K562 (cell line): ENCODE measurements around the gene ZNF829. TPM values are rescaled to one million over a fixed set of nuclear protein-coding genes. Genes with fewer than 3 reads are reported as not detected.

ENCODE experiments used
- ATAC-seq: fragments of 200-7000 bp; cut with Tn5 transposase; 3 replicates; pipeline ENCODE4 v1.9.1; 2020; ENCODE audit warnings: moderate library complexity
- BruUV-seq: library from RNA; stranded (reverse); fragments of 400-500 nt; replicated peaks from 2 replicates; lab custom pipeline; 2021; lab: Mats Ljungman, UMichigan
- CTCF ChIA-PET: fragments of 300-600 bp; formaldehyde crosslinking; extraction: SDS; loops from one replicate; lab custom pipeline; 2021; ENCODE audit warnings: low intra/inter-chr PET ratio; lab: Yijun Ruan, JAX
- POLR2A ChIA-PET: fragments of 300-600, 350-650 bp; sonication (Branson Sonifier 250); formaldehyde crosslinking; extraction: SDS; loops from one replicate; lab custom pipeline; 2021; ENCODE audit warnings: antibody characterized with exemption, inconsistent platforms; lab: Yijun Ruan, JAX
- DNase-seq, 4 experiments: peaks; one replicate each; pipeline versions ENCODE4 v3.0.0 to v3.0.0-alpha.2; 2011 to 2018; ENCODE audit warnings: low spot score in 3 of 4, mixed read lengths in 3 of 4; ENCODE audit errors: extremely low read depth in 1 of 4
- FAIRE-seq: peaks from 2 replicates; lab custom pipeline; 2011; peaks lifted over from hg19 to GRCh38; lab: Jason Lieb, UNC
- H2AFZ ChIP-seq: 2 replicates; pipeline ENCODE4 v1.6.0; 2011; ENCODE audit warnings: low read depth, low read length, control low read depth, inconsistent platforms
- H3K27ac ChIP-seq: fragments of 200-600 bp; 3 replicates; pipeline ENCODE4 v1.8.0; 2011; ENCODE audit warnings: low read depth, mild to moderate bottlenecking, control low read depth, inconsistent platforms, low read length, moderate library complexity, mixed read lengths; ENCODE audit errors: extremely low read depth
- H3K27me3 ChIP-seq, 2 experiments: fragments of 300-600 bp in 1 of 2; 2 replicates in 1 of 2; 3 replicates in 1 of 2; pipeline versions ENCODE4 v1.6.0 to v1.8.0; 2011; ENCODE audit warnings: inconsistent platforms in 2 of 2, low read length in 2 of 2, mild to moderate bottlenecking in 1 of 2, mixed read lengths in 1 of 2, moderate library complexity in 1 of 2; ENCODE audit not compliant: control insufficient read depth in 2 of 2, insufficient read depth in 2 of 2
- H3K36me3 ChIP-seq: fragments of 300-600 bp; 3 replicates; pipeline ENCODE4 v1.8.0; 2011; ENCODE audit warnings: mild to moderate bottlenecking, low read length, inconsistent platforms; ENCODE audit not compliant: control insufficient read depth, insufficient read depth
- H3K4me1 ChIP-seq, 2 experiments: fragments of 200-600 bp in 1 of 2; replicated peaks in 1 of 2; 2 replicates in 1 of 2; 3 replicates in 1 of 2; pipeline versions ENCODE4 v1.5.1 to v1.8.0; 2011; ENCODE audit warnings: inconsistent platforms in 2 of 2, low read length in 2 of 2, mild to moderate bottlenecking in 1 of 2, mixed read lengths in 1 of 2, moderate library complexity in 1 of 2; ENCODE audit not compliant: control insufficient read depth in 2 of 2, insufficient read depth in 2 of 2
- H3K4me2 ChIP-seq: 2 replicates; pipeline ENCODE4 v1.6.1; 2011; ENCODE audit warnings: low read length, control low read depth, inconsistent platforms, mixed read lengths; ENCODE audit not compliant: insufficient read depth
- H3K4me3 ChIP-seq: fragments of 200-600 bp; sonication (generic), shearing (Covaris generic); 2 replicates; pipeline ENCODE4 v1.5.1; 2016; ENCODE audit warnings: control low read depth, inconsistent platforms
- H3K79me2 ChIP-seq: fragments of 200-600 bp; 3 replicates; pipeline ENCODE4 v1.8.0; 2011; ENCODE audit warnings: low read length, inconsistent platforms; ENCODE audit not compliant: control insufficient read depth, insufficient read depth
- H3K9ac ChIP-seq, 2 experiments: 2 replicates each; pipeline versions ENCODE4 v1.6.0 to v1.6.1; 2011; ENCODE audit warnings: low read depth in 2 of 2, low read length in 2 of 2, control low read depth in 1 of 2, inconsistent platforms in 1 of 2, mild to moderate bottlenecking in 1 of 2, mixed read lengths in 1 of 2; ENCODE audit not compliant: insufficient read depth in 1 of 2
- H3K9me1 ChIP-seq: one replicate; pipeline ENCODE4 v1.6.0; 2011; ENCODE audit warnings: inconsistent platforms, mild to moderate bottlenecking, low read length, moderate library complexity; ENCODE audit not compliant: control insufficient read depth, insufficient read depth
- H3K9me3 ChIP-seq: replicated peaks from 2 replicates; pipeline ENCODE4 v1.5.1; 2011; ENCODE audit warnings: low read depth, low read length, inconsistent platforms; ENCODE audit not compliant: control insufficient read depth, insufficient read depth
- H4K20me1 ChIP-seq: replicated peaks from 2 replicates; pipeline ENCODE4 v1.6.1; 2011; ENCODE audit warnings: low read length, inconsistent platforms, mixed read lengths; ENCODE audit not compliant: control insufficient read depth, insufficient read depth
- BRF2 ChIP-seq: IDR thresholded peaks from 3 replicates; pipeline ENCODE4 v1.6.1; 2011; ENCODE audit warnings: borderline replicate concordance, mild to moderate bottlenecking; ENCODE audit not compliant: insufficient read length, insufficient read depth
- CSDE1 ChIP-seq, 2 experiments: fragments of 450-650 bp; IDR thresholded peaks; 2 replicates each; pipeline ENCODE4 v1.6.1; 2016; ENCODE audit warnings: mild to moderate bottlenecking in 1 of 2
- E4F1 ChIP-seq: fragments of 250-450 bp; sonication (Bioruptor Pico); IDR thresholded peaks from 2 replicates; pipeline ENCODE4 v1.5.0; 2021; ENCODE audit warnings: mild to moderate bottlenecking, borderline replicate concordance
- ETV1 ChIP-seq: fragments of 450-650 bp; conservative IDR thresholded peaks from 2 replicates; pipeline ENCODE4 v1.6.1; 2016; ENCODE audit warnings: missing genetic modification characterization, control low read depth, low read depth, missing compliant biosample characterization
- EWSR1 ChIP-seq: fragments of 450-650 bp; IDR thresholded peaks from 2 replicates; pipeline ENCODE4 v1.6.1; 2018; ENCODE audit warnings: borderline replicate concordance, mild to moderate bottlenecking, low read depth, moderate library complexity; ENCODE audit not compliant: partially characterized antibody
- HMG20A ChIP-seq: fragments of 450-650 bp; formaldehyde crosslinking; conservative IDR thresholded peaks from 2 replicates; pipeline ENCODE4 v1.4.0; 2020; ENCODE audit warnings: mild to moderate bottlenecking, mixed read lengths
- MNT ChIP-seq, 2 experiments: fragments of 450-650 bp; conservative IDR thresholded peaks; 2 replicates each; pipeline ENCODE4 v1.6.1; 2017; ENCODE audit warnings: mild to moderate bottlenecking in 2 of 2, moderate library complexity in 2 of 2
- PRPF4 ChIP-seq: fragments of 200-400 bp; formaldehyde crosslinking; IDR thresholded peaks from one replicate; pipeline ENCODE4 v1.6.1; 2017; ENCODE audit warnings: low read length, low read depth, mild to moderate bottlenecking; ENCODE audit not compliant: insufficient read depth, poor library complexity, severe bottlenecking
- SIRT6 ChIP-seq: IDR thresholded peaks from one replicate; pipeline ENCODE4 v1.6.1; 2012; ENCODE audit warnings: low read depth, mild to moderate bottlenecking, control low read depth, inconsistent platforms, low read length, moderate library complexity
- SMAD3 ChIP-seq: fragments of 450-650 bp; formaldehyde crosslinking; conservative IDR thresholded peaks from 2 replicates; pipeline ENCODE4 v1.4.0; 2020; ENCODE audit warnings: mild to moderate bottlenecking
- SUPT5H ChIP-seq: fragments of 450-650 bp; IDR thresholded peaks from 2 replicates; pipeline ENCODE4 v1.6.1; 2016
- ZFPM2 ChIP-seq: fragments of 250-450 bp; sonication (Bioruptor Pico); IDR thresholded peaks from 2 replicates; pipeline ENCODE4 v1.5.1; 2022; ENCODE audit warnings: mild to moderate bottlenecking
- ZNF830 ChIP-seq: fragments of 250-450 bp; sonication (Bioruptor Pico); IDR thresholded peaks from 2 replicates; pipeline ENCODE4 v1.5.0; 2021; ENCODE audit warnings: mild to moderate bottlenecking
- WGBS: fragments of 100-300 bp; shearing (Covaris generic); methylation state at CpG from one replicate; pipeline ENCODE4 v1.1.6; 2016; ENCODE audit warnings: low coverage, mixed read lengths; ENCODE audit not compliant: insufficient coverage; ENCODE audit errors: missing lambda C conversion rate; 5-methylcytosine and 5-hydroxymethylcytosine counted together
- in situ Hi-C: fragments of 300-500 bp; cut with MboI; formaldehyde crosslinking; loops from 4 replicates; pipeline ENCODE4 v1.15.0; 2018; ENCODE audit warnings: inconsistent platforms, mixed read lengths
- intact Hi-C: fragments of 100-400 bp; cut with micrococcal nuclease; formaldehyde crosslinking; loops from 2 replicates; pipeline ENCODE4 v1.14.2; 2022
- polyA plus RNA-seq, 8 experiments: library from polyadenylated mRNA; depleted of rRNA in 4 of 8; stranded (reverse) in 5 of 8; unstranded in 3 of 8; fragments of >200 nt; fragmentation: Nextera tagmentation in 2 of 8; fragmentation: Illumina TruSeq in 1 of 8; extraction: Ambion mirVana in 2 of 8; extraction: Trizol in 1 of 8; gene quantifications; 2 replicates each; pipeline versions ENCODE4 v1.2.1 to v1.2.3, GENCODE V29; 2011 to 2014; ENCODE audit warnings: inconsistent platforms in 1 of 8, missing spikeins in 1 of 8
- total RNA-seq, 7 experiments: library from RNA; depleted of rRNA in 6 of 7; stranded (reverse); fragments of >200 nt in 6 of 7; fragmentation: Illumina TruSeq in 2 of 7; extraction: Trizol in 2 of 7; gene quantifications; 2 replicates each; pipeline versions ENCODE4 v1.2.1 to v1.2.3, GENCODE V29; 2011 to 2021; ENCODE audit warnings: low replicate concordance in 1 of 7
- TF ChIP-seq, protein P1 (sequence below): fragments of 450-650 bp; formaldehyde crosslinking; IDR thresholded peaks from 2 replicates; pipeline ENCODE4 v1.4.0; 2022; ENCODE audit warnings: mild to moderate bottlenecking, moderate library complexity

The ZNF829 gene
- total and polyA plus RNA-seq, 9 of the 15 experiments (the other 6 are each of a cell fraction or from before 2014, with no cell fraction given): 0.02 to 0.14 (median 0.06) TPM; not detected in 1

- Histone ChIP-seq H3K9me1 (no peaks in the 10 kb centered on the region), H3K4me2 (no peak overlapping the region), H3K4me3 (no peak overlapping the region), H3K36me3 (no peaks in the 10 kb centered on the region), H3K9ac (no peak overlapping the region), H3K27me3 (no peaks in the 10 kb centered on the region), H3K79me2 (no peaks in the 10 kb centered on the region), H3K9me3 (0 out of 2 replicates have a peak, but pooled peaks cover 3% of the 10 kb centered on the region), H4K20me1 (no peaks in the 10 kb centered on the region), H2AFZ (no peak overlapping the region), H3K4me1 (no peaks in the 10 kb centered on the region), H3K27ac (no peak overlapping the region)
- POLR2A ChIA-PET: no interaction called here
- no peak for DNase-seq
- no peak for FAIRE-seq
- WGBS: 3% methylated on average over 2 of the region's 2 CpGs
- CTCF ChIA-PET: no interaction called here
- ATAC-seq: no peak
- TF ChIP-seq BRF2 (no peak), HMG20A (CRISPR knock-in tag) (no peak), ZNF830 (CRISPR knock-in tag) (no peak), SIRT6 (no peak), CSDE1 (IDR thresholded peaks at IDR 0.05) (no peak), EWSR1 (no peak), E4F1 (CRISPR knock-in tag) (no peak), ZFPM2 (CRISPR knock-in tag) (no peak), ETV1 (tag) (no peak), SMAD3 (CRISPR knock-in tag) (no peak), SUPT5H (no peak), MNT (conservative IDR thresholded peaks at IDR 0.05) (no peak), PRPF4 (no peak)
- TF ChIP-seq, protein P1, sequence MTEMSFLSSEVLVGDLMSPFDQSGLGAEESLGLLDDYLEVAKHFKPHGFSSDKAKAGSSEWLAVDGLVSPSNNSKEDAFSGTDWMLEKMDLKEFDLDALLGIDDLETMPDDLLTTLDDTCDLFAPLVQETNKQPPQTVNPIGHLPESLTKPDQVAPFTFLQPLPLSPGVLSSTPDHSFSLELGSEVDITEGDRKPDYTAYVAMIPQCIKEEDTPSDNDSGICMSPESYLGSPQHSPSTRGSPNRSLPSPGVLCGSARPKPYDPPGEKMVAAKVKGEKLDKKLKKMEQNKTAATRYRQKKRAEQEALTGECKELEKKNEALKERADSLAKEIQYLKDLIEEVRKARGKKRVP (CRISPR knock-in tag): no peak
- no TSS peak for BruUV-seq
- intact Hi-C loops: no loop called here
- in situ Hi-C loops: no loop called here
Observed at GRCh38 chr19:36931684-36932083, 15.6 kb upstream of the ZNF829 start.
